ENCODE data around the gene KIR3DL3.
"Not testable (repeated sequence)": the region's sequence is repeated elsewhere in the genome, so short reads cannot be mapped to it uniquely, and the experiment has no call there.

KIR3DL3 gene

GRCh38 chr19:54747614-54748322, 23.5 kb downstream of the KIR3DL3 start:
- not testable (repeated sequence) for H3K36me3 Mint-ChIP-seq (ENCODE audit: low read depth); H3K4me1 Mint-ChIP-seq (ENCODE audit: low read depth); H3K27ac Mint-ChIP-seq; DNase-seq (ENCODE audit: low spot score); H3K4me3 Mint-ChIP-seq; H3K27me3 Mint-ChIP-seq (ENCODE audit: low read depth); H3K9me3 Mint-ChIP-seq

- H3K4me1 Mint-ChIP-seq (ENCODE audit: low read depth); H3K4me3 Mint-ChIP-seq; H3K27me3 Mint-ChIP-seq (ENCODE audit: low read depth); H3K36me3 Mint-ChIP-seq (ENCODE audit: low read depth); H3K9me3 Mint-ChIP-seq; DNase-seq (ENCODE audit: low spot score); H3K27ac Mint-ChIP-seq: not testable (repeated sequence)
Observed at GRCh38 chr19:54750276-54750675, 26.0 kb downstream of the KIR3DL3 start.

DNA sequence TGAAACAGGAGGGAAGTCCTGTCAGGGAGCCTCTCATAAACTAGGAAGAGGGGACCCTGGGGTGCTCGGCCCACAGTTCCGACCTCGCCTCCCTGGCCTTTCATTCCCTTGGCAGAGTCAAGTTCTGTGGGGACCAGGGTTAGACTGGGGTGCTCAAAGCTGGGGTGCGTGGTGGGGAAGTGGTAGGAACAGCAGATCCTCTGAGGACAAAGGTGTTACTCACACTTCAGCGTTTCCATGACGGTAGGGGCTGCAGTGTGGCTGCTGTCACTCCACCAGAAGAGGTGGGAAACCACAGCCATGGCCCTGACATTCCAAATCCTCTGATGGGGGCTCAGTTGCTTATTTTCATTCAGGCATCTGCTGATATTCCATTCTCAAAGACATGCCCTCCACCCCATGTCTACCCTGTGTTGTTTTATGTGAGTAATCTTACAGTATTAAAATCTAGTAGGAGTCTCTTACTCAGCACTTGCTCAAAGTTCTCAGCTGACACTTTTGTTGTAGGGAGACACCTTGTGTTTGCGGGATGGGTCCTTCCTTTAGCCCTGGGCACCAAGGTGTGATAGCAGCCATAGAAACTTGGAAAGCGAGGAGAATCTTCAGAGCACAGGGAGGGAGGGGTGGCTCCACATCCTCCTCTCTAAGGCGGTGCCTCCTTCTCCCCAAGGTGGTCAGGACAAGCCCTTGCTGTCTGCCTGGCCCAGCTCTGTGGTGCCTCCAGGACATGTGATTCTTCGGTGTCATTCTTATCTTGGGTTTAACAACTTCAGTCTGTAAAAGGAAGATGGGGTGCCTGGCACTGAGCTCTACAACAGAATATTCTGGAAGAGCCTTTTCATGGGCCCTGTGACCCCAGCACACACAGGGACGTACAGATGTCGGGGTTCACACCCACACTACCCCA, 32.2 kb downstream of the KIR3DL3 start:
- not testable (repeated sequence) for H3K9me3 Mint-ChIP-seq; H3K27ac Mint-ChIP-seq; H3K36me3 Mint-ChIP-seq (ENCODE audit: low read depth); H3K4me3 Mint-ChIP-seq; H3K4me1 Mint-ChIP-seq (ENCODE audit: low read depth); DNase-seq (ENCODE audit: low spot score); H3K27me3 Mint-ChIP-seq (ENCODE audit: low read depth)

- not testable (repeated sequence) for DNase-seq (ENCODE audit: low spot score); H3K9me3 Mint-ChIP-seq; H3K27ac Mint-ChIP-seq; H3K27me3 Mint-ChIP-seq (ENCODE audit: low read depth); H3K4me1 Mint-ChIP-seq (ENCODE audit: low read depth); H3K4me3 Mint-ChIP-seq; H3K36me3 Mint-ChIP-seq (ENCODE audit: low read depth)
Observed at GRCh38 chr19:54758577-54758976, 34.3 kb downstream of the KIR3DL3 start.

DNA sequence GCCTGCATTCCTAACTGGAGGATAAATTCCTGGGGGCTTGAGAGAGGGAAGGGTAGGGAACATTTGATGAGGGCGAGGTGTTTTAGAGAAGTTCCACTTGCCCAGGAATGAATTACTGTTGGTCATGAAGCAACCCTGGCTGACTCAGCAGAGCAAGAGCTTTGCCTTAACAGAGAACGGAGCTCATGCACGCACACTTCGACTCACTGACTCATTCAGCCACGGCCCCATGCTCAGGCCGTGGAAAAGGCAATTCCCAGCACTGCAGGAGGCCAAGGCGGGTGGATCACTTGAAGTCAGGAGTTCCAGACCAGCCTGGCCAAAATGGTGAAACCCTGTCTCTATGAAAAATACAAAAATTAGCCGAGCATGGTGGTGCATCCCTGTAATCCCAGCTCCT, 40.0 kb downstream of the KIR3DL3 start:
- H3K27ac Mint-ChIP-seq; H3K9me3 Mint-ChIP-seq; H3K27me3 Mint-ChIP-seq (ENCODE audit: low read depth): not testable (repeated sequence)

GRCh38 chr19:54766464-54766863, 42.2 kb downstream of the KIR3DL3 start:
- H3K27ac Mint-ChIP-seq; DNase-seq (ENCODE audit: low spot score); H3K27me3 Mint-ChIP-seq (ENCODE audit: low read depth); H3K9me3 Mint-ChIP-seq; H3K4me1 Mint-ChIP-seq (ENCODE audit: low read depth); H3K36me3 Mint-ChIP-seq (ENCODE audit: low read depth); H3K4me3 Mint-ChIP-seq: not testable (repeated sequence)

More for the DNA sequence above, 40.0 kb downstream of the KIR3DL3 start:
- DNase-seq (ENCODE audit: low spot score); H3K4me1 Mint-ChIP-seq (ENCODE audit: low read depth); H3K36me3 Mint-ChIP-seq (ENCODE audit: low read depth); H3K4me3 Mint-ChIP-seq: not testable (repeated sequence)

- not testable (repeated sequence) for H3K4me1 Mint-ChIP-seq (ENCODE audit: low read depth); H3K27ac Mint-ChIP-seq; H3K4me3 Mint-ChIP-seq; H3K36me3 Mint-ChIP-seq (ENCODE audit: low read depth); DNase-seq (ENCODE audit: low spot score); H3K27me3 Mint-ChIP-seq (ENCODE audit: low read depth); H3K9me3 Mint-ChIP-seq
Observed at GRCh38 chr19:54769646-54770045, 45.4 kb downstream of the KIR3DL3 start, which contains the start of gene KIR2DL1. Gene KIR2DL1, plus strand, starts transcription at chr19:54769793. Its CDS starts 58 bp downstream, at chr19:54769851.

- not testable (repeated sequence) for H3K36me3 Mint-ChIP-seq (ENCODE audit: low read depth); DNase-seq (ENCODE audit: low spot score); H3K27ac Mint-ChIP-seq; H3K27me3 Mint-ChIP-seq (ENCODE audit: low read depth); H3K4me3 Mint-ChIP-seq; H3K4me1 Mint-ChIP-seq (ENCODE audit: low read depth); H3K9me3 Mint-ChIP-seq
Observed at GRCh38 chr19:54770511-54770910, 46.3 kb downstream of the KIR3DL3 start.

GRCh38 chr19:54771018-54771960, 47.0 kb downstream of the KIR3DL3 start:
- not testable (repeated sequence) for DNase-seq (ENCODE audit: low spot score); H3K27ac Mint-ChIP-seq; H3K4me3 Mint-ChIP-seq

GRCh38 chr19:54772666-54773065, 48.4 kb downstream of the KIR3DL3 start:
- H3K36me3 Mint-ChIP-seq (ENCODE audit: low read depth); H3K4me1 Mint-ChIP-seq (ENCODE audit: low read depth); H3K4me3 Mint-ChIP-seq: not testable (repeated sequence)

More at GRCh38 chr19:54771018-54771960, 47.0 kb downstream of the KIR3DL3 start:
- not testable (repeated sequence) for H3K9me3 Mint-ChIP-seq; H3K36me3 Mint-ChIP-seq (ENCODE audit: low read depth); H3K27me3 Mint-ChIP-seq (ENCODE audit: low read depth); H3K4me1 Mint-ChIP-seq (ENCODE audit: low read depth)

GRCh38 chr19:54775095-54775815, 51.0 kb downstream of the KIR3DL3 start:
- not testable (repeated sequence) for H3K4me3 Mint-ChIP-seq; H3K9me3 Mint-ChIP-seq; H3K36me3 Mint-ChIP-seq (ENCODE audit: low read depth); DNase-seq (ENCODE audit: low spot score); H3K27ac Mint-ChIP-seq; H3K27me3 Mint-ChIP-seq (ENCODE audit: low read depth); H3K4me1 Mint-ChIP-seq (ENCODE audit: low read depth)

More at GRCh38 chr19:54772666-54773065, 48.4 kb downstream of the KIR3DL3 start:
- H3K27ac Mint-ChIP-seq; DNase-seq (ENCODE audit: low spot score); H3K9me3 Mint-ChIP-seq; H3K27me3 Mint-ChIP-seq (ENCODE audit: low read depth): not testable (repeated sequence)

GRCh38 chr19:54775830-54776229, 51.6 kb downstream of the KIR3DL3 start:
- H3K9me3 Mint-ChIP-seq; H3K36me3 Mint-ChIP-seq (ENCODE audit: low read depth); H3K27me3 Mint-ChIP-seq (ENCODE audit: low read depth); H3K4me1 Mint-ChIP-seq (ENCODE audit: low read depth); H3K4me3 Mint-ChIP-seq; H3K27ac Mint-ChIP-seq; DNase-seq (ENCODE audit: low spot score): not testable (repeated sequence)

DNA sequence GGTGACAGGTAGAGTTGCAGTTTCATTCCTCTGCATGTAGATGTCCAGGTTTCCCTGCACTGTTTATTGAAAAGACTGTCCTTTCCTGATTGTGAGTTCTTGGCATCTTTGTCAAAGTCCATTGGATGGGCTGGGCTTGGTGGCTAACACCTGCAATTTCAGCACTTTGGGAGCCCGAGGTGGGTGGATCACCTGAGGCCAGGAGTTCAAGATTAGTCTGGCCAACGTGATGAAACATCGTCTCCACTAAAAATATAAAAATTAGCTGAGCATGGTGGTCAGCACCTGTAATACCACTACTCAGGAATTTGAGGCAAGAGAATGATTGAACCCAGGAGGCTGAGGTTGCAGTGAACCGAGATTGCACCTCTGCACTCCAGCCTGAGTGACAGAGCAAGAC, 53.6 kb downstream of the KIR3DL3 start:
- not testable (repeated sequence) for H3K4me1 Mint-ChIP-seq (ENCODE audit: low read depth); H3K27me3 Mint-ChIP-seq (ENCODE audit: low read depth); H3K4me3 Mint-ChIP-seq; H3K27ac Mint-ChIP-seq; H3K36me3 Mint-ChIP-seq (ENCODE audit: low read depth); H3K9me3 Mint-ChIP-seq; DNase-seq (ENCODE audit: low spot score)
